Fibroblast of peridontal ligament (primary cell): ENCODE results near the gene CAPN2.

Source experiments
- DNase-seq: peaks from one replicate; pipeline ENCODE4 v3.0.0-alpha.2; 2010; ENCODE audit errors: extremely low read depth

Gene CAPN2

DNA sequence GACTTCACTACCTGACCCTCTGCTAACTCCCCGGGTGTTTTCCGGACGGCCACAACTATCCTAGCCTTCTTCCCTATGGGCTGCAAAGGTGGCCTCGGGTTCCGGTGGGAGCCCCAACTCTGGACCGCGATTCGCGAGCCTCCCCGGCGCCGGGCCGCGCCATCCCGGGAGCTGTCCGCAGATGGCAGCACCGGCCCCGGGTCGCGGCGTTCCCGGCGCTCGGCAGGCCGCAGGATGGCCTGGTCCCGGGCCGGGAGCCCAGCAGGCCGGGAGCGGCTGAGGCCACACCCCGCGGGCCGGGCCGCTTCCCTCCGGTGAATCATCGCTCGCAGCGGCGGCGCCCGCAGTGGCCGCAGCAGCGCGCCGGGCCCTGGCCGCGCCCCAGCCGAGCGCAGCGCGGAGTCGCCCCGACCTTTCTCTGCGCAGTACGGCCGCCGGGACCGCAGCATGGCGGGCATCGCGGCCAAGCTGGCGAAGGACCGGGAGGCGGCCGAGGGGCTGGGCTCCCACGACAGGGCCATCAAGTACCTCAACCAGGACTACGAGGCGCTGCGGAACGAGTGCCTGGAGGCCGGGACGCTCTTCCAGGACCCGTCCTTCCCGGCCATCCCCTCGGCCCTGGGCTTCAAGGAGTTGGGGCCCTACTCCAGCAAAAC lies at the start of gene CAPN2:
Gene CAPN2, plus strand, starts transcription at position 346 of the 656 bp plus-strand sequence. Its CDS starts 102 bp downstream, at position 448.
- DNase-seq, result peak; percentile 80

DNA sequence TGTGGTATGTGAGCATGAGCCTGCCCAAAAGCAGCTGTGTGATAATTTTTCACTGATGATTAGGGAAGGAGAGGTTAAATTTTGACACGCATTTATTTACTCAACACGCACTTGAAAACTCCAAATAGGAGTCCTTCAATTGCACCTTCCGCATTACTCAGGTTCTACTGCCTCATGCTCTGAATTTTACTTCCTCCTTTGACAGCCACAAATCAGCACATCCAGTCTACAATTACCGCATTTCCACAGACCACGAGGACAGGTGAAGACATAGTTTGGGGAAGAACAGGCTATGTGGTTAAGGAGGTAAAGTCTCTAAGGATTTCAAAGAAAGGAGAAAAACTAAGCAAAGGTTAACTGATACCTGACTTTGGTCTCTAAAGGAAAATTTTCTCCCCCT lies 49.4 kb upstream of the CAPN2 start:
- no peak for DNase-seq

DNA sequence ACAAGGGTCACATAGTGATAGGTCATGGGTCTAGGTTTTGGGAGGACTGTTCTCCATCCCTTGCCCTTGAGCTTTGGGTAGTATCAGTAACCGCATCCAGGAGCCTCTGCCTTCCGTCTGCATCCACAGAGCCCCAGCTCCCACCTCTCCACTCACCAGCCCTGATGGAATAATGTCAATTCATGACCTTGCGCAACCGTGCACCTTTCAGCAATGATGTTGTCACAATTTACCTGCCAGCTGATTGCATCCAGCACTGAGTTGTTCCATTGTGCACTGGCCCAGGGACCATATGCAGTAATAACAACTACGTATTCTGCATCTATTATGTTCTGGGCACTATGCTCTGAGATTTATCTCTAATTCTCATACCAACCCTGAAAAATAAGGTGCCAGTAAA lies 48.2 kb upstream of the CAPN2 start:
- DNase-seq, result no peak

DNA sequence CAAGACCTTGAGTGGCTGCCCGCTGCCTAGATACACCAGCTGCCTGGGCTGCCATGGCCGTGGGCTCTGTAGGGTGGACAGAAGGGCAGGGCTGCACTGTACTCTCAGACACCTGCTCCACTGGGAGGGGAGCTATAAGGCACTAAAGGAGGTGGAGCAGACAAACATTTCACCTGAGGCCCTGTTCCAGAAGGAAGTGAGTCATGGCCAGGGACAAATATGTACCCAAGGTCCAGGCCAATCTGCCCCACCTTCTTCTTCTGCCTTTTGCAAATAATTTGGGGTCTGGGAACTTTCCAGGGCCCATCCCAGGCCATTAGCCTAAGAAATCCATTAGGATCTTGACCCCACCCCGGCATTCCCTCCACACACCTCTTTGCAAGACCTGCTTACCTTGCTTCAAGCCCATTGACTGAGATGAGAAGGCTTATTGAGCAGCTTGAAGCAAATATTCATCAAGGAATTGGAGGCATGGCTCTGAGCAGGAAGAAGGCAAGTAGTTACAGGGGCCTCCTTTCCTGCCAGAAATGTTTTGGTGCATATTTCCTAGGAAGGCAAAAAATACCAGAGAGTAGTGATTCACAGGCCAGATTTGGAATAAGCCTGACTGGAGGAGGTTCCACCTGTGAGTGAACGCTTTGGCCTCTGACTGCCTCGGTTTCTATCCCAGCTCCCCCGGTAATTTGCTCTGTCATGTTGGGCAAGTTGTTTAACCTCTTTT lies 46.6 kb upstream of the CAPN2 start, which contains the start of gene CAPN8:
Gene CAPN8, minus strand, starts transcription at position 110 of the 721 bp plus-strand sequence. Its CDS starts 55 bp downstream, at position 55.
- no peak for DNase-seq

- no peak for DNase-seq
Measured at GRCh38 chr1:223667484-223668182, 44.7 kb upstream of the CAPN2 start.

GRCh38 chr1:223669003-223669795 lies 43.1 kb upstream of the CAPN2 start:
- DNase-seq, result peak; percentile 39

- peak; percentile 22 for DNase-seq
Measured at GRCh38 chr1:223670458-223671159, 41.7 kb upstream of the CAPN2 start.

- no peak for DNase-seq
Measured at GRCh38 chr1:223674119-223674890, 38.0 kb upstream of the CAPN2 start.

GRCh38 chr1:223678841-223679240 lies 33.5 kb upstream of the CAPN2 start:
- DNase-seq, result no peak

- DNase-seq, result no peak
Measured at GRCh38 chr1:223680188-223680587, 32.2 kb upstream of the CAPN2 start.

DNA sequence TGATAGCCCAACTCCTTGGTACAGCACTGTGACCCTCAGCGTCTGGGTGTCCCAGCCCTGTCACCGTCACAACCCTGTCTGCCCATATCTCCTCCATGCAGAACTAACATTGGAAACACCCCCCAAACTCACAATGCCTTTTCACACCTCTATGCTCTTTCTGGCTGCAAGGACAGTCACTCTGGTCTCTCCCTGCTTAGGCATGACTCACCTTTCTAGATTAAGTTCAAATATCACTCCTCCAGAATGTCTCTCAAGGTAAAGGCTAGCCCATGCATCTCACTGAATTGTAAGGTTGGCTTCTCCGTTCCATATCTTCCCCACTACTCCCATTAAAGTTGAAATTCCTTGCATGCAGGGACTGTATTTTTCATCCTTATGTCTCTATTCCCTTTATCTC lies 29.8 kb upstream of the CAPN2 start:
- no peak for DNase-seq

DNA sequence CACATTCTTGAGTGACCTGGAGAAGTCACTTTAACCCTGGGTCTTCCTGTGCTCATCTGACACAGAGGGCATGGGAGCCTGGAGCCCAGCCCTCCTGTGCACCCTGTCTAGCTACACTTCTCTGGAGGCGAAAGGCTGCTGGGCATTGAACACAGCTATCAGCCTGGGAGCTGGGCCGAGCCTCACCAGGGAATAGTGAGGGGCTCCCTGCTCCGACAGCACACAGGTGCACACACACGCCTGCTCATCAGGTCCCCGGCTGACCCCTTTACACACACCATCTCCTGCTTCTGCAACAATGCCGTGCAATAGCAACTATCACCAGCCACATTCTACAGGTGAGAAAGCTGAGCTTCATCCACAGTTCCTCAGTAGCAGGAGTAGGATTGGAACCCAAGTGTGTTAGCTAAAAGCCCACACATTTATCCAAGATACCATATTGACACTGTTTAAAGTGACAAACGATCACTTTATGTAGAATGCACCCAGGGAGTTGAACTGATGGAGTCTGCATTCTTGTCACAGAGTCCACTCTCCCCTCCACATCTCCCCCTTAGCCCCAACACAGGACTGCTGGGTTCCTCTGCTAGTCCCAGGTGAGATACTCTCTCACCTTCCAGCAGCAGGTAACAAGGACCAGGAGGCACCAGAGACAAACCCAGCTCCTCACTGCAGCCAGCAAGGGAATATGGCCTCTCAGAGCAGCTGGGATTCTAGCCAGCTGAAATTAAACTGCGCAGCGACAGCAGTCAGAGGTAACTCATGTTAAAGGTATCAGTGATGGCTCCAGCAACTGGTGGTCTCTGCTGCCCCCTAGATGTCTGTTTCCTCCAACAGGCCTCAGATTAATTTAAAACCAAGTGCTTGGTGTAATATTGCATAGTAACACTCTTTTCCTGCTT lies 28.5 kb upstream of the CAPN2 start:
- DNase-seq, result peak; percentile 60

DNA sequence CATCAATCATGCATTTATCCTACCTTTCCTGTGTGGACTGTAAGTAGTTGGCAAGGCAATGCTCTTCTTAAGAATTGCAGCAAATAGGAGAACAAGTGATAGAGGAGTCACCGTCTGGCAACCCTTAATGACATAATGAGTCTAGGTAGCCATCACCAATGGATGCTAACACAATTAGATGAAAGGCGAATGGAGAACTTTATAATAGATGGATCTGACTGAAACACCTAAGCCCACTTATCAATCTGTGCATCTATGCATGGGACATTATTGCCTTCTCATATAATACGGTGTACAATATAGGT lies 27.9 kb upstream of the CAPN2 start:
- DNase-seq, result no peak

GRCh38 chr1:223691121-223691520 lies 21.2 kb upstream of the CAPN2 start:
- DNase-seq, result no peak

DNA sequence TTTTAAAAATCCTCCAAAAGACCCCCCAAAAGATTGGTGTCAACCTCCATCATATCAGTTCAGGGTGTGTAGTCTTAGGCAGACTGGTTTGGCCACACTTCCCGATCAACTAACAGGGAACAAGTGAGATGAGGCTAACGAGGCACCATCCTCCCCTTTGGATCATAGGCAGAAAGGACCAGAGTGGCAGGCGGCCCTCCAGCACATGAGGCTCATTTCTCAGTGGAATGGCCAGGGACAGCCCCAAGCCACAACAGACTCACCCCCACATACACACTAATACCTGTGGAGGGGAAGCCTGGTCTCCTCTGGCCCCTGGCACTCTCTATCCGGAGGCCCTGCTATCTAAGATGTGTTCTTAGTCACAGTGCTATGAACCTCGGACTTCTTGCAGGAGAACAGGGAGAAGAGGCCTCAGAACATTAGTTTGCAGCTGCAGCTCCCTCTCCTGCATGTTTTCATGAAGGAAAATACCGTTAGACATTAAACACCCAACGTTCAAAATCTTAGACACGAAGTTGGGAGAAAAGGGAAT lies 17.3 kb upstream of the CAPN2 start:
- DNase-seq, result no peak

DNA sequence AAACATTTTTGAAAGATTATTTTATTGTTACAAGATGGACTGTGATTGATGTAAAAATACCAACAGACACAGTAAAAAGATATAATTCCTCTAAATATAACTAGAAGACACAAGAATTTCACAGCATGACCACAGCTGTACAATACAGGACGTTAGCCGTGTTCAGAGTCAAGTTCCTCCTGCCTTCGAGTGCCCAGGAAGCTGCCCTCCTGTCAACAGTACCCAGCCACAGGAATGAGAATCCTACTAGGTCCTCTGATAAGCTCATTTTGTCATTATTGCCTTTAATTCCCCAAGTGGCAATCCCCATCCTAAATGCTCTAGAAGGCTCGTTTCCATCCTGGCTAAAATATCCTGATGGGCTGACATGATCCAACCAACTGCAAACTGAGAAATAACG lies 16.4 kb upstream of the CAPN2 start:
- DNase-seq, result no peak

DNA sequence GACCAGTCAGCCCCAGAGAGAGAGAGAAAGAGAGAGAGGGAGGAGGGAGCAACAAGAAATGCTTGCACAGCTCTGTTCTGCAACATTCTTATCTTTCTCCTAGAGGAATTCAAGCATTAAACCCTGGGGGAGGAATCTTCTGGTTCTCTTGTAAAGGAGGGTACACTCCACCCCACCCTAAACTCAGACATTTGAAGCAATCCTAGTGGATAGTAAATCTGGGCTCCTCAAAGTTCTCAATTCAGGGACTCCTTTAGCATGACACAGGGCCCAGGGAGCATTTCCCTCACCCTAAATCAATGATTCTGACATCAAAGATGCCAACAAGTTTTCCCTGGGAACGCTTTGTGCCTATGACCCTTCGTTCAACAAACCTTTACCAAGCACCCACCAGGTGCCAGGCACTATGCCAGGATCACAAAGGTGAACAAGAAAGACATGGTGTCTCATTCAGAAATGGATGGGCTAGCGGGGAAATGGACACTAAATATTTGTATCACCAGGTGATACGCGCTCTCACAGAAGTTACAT lies 11.9 kb upstream of the CAPN2 start:
- peak; percentile 60 for DNase-seq

- peak; percentile 99 for DNase-seq
Measured at GRCh38 chr1:223700942-223701637, 11.2 kb upstream of the CAPN2 start.
